HG02981 (cell line): ENCODE measurements around the gene MTA1.

Experiments used
- ATAC-seq: cut with Tn5 transposase; IDR thresholded peaks from one replicate; pipeline ENCODE4 v1.9.1; 2021; ENCODE audit warnings: mild to moderate bottlenecking, moderate library complexity; ENCODE audit not compliant: unreplicated experiment

Gene MTA1

DNA sequence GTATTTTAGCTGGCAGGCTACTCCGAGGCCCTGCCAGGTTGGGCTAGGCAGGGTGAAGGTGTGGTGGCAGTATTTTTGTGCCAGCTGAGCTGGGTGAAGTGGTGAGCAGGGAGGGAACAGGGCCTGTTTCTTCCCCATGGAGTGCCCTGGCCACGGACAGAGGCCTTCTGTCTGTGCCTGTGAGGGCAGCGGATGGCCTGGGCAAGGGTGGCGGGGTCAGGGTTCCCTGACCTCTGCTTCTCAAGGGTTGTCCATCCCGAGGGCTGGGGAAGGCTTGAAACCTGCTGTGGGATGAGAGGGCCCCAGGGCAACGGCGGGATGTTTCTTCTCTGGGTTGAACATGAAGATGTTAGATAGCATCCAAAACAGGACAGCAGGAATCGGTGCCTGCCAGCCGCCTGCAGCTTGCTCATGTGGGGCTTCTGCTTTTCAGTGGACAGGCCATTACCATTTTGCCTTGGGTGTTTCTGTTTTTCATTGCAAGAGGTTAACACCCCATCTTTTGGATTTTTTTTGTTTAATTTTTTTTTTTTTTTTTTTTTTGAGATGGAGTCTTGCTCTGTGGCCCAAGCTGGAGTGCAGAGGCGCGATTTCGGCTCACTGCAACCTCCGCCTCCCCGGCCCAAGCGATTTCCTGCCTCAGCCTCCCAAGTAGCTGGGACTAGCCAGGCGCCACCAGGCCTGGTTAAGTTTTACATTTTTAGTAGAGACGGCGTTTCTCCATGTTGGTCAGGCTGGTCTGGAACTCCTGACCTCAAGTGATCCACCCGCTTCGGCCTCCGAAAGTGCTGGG lies 3.3 kb downstream of the MTA1 start:
- ATAC-seq, result no peak

DNA sequence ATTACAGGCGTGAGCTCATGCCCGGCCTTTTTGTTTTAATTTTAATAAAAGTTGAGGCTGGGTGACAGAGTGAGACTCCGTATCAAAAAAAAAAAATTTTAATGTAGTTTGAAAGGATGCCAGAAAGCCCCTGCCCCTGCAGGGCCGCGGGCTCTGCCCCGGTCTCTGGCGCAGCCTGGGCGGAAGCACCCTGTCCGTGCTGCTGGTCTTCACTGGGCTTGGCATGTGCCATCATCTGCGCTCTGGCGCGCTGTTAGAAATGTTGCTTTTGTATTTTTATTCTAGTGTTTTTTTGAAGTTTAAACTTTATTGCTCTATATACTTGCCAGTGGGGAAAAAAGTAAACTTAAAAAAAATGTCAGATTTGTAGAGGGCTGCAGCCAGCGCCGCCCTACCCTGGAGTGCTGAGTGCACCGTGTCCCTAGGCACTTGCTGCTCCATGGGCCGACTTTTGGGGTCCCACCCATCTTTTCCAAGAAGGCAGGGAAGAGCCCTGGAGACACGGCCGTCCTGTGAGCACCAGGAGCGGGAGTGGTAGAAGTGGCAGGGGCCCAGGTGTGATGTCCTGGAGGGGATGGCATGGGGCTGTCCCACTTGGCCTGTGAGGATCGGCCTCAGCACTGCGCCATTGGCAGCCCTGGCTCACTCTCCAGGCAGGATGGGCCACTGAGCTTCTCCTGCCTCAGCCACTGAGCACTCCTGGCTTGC lies 4.0 kb downstream of the MTA1 start:
- no peak for ATAC-seq

DNA sequence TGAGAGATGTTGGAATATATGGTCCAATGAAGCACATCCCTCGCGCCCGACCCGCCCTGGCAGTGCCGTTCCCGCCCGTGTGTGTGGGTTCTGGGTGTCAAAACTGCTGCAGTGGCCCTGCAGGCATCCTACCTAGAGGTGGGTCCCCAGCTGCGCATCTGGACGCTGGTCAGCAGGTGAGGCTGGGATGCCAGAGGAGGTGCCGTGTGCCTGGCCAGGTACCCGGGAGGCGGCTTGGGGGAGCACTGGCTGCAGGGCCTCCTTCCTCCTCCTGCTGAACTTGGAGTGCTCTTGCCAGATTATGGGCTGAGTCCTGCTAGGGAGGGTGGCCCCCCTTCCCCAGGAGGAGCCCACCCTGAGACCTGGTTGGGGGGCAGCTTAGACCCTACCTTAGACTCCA lies 5.2 kb downstream of the MTA1 start:
- ATAC-seq, result no peak

DNA sequence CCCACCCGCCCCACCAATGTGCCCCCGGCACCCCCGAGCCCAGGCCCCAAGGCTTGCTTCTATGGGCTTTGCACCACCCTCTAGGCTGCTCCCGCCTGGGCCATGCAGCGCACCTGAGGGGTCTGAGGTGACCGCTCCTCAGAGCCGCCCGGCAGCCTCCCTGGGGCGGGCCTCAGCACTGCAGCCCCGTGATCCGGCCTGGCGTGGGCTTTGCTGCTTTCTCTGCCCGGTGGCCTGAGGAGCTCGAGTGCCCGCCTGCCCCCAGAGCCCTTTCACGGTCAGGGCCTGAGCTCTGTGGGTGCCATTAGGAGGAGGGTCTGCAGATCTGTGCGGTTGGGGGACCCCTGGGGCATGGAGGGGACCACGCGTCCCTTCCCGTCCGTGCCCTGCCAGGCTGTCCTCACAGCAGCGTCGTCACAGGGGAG lies 6.2 kb downstream of the MTA1 start:
- ATAC-seq, result no peak

DNA sequence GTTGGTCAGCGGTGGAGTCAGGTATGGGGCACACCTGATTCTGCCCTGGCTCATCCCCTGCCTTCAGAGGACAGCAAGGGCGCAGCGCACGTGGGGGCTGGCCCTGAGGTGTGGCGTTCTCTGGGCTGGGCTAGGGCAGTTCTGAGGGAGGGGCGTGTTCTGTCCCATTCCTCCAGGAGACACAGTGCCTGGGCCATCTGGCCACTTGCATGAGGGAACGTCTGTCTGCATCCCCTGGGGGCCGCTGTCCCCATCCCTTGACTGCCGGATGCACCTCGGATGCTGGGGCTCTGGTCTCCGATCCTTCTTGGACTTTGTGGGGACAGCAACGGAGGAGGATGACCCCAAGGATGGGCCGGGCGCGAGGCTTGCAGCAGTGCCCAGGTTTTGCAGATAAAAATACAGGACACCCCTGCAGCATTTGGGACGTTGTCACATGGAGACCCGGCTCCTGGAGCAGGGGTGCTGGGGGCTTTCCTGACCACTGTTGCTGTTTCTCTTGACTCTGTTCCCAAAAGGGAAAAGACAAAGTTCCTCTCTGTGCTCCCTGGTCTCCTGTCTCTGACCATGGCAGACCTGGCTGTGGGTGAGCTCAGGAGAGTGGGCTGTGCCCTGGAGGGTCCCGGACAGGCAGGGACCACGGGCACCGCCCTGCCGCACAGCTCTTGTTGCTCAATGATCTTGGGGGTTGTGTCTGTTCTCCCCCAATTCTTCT lies 6.9 kb downstream of the MTA1 start:
- no peak for ATAC-seq

DNA sequence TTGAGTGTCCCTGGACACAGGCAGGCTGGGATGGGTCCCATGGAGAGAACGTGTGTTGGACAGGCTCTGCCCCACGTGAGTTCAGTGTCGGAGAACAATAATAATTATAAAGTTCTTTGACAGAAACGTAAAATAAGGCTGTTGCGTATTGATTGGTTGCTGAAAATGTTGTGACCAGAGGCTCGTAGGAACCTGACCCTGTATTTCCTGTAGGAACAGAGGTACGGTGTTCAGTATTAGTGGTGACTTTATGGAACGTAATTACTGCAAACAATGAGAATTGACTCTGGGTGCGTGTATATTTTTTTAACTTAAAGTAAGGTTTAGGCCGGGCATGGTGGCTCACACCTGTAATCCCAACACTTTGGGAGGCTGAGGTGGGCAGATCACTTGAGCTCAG lies 7.8 kb downstream of the MTA1 start:
- ATAC-seq, result no peak

DNA sequence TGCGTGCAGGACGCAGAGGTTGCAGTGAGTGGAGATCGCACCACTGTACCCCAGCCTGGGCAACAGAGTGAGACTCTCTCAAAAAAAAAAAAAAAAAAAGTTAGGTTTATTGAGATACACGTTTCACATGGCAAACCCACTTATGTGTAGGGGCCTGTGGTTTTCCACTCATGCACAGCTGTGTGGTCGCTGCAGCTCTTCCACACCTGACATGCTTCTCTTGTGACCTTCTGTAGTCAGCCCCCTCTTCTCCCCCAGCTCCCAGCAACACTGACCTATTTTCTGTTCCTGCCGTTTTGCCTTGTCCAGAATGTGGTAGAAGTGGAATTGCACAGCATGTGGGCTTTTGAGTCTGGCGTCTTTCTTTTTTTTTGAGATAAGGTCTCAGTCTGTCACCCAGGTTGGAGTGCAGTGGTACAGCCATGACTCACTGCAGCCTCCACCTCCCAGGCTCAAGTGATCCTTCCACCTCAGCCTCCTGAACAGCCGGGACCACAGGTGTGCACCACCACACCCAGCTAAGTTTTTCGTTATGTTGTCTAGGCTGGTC lies 8.4 kb downstream of the MTA1 start:
- ATAC-seq, result no peak

DNA sequence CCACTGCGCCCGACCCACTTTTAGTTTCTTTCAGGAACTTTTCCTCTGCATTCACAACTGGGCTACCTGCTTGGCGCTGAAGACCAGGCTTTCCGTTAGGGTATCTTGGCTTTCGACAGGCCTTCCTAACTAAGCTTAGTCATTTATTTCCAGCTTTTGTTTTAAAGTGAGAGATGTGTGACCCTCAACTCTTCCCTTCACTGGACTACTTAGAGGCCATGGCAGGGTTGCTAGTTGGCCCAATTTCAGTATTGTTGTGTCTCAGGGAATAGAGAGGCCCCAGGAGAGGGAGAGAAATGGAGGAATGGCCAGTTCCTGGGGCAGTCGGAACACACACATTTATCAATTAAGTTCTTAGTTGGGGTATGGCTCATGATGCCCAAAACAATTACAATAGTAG lies 10.4 kb downstream of the MTA1 start:
- ATAC-seq, result no peak

DNA sequence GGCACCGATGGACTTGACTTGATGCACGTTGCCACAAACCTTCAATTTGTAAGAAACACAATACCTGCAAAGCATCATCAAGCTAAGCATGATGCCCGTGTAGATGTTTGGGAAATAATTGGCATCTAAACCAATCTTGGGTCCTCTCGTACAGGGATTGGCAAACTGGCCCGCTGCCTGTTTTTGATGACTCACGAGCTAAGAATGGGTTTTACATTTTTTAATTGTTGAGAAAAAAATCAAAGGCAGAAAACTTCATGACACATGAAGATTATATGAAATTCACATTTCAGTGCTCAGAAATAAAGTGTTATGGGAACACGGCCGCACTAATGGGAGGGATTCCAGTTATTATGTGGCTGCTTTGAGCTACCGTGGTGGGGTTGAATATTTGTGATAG lies 10.9 kb downstream of the MTA1 start:
- no peak for ATAC-seq

DNA sequence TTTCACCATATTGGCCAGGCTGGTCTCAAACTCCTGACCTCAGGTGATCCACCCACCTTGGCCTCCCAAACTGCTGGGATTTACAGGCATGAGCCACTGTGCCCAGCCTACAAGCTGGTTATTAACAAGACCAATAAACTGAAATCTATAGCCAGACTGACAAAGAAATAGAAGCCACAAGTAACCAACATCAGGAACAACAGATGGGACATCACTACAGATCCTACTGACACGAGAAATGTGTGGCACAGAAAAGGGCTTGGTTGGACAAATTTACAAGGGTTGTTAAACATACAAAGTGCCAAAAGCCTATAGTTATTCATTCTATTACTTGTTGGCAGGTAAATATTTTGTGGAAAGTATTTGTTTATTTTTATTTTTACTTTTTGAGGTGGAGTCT lies 11.6 kb downstream of the MTA1 start:
- ATAC-seq, result no peak

DNA sequence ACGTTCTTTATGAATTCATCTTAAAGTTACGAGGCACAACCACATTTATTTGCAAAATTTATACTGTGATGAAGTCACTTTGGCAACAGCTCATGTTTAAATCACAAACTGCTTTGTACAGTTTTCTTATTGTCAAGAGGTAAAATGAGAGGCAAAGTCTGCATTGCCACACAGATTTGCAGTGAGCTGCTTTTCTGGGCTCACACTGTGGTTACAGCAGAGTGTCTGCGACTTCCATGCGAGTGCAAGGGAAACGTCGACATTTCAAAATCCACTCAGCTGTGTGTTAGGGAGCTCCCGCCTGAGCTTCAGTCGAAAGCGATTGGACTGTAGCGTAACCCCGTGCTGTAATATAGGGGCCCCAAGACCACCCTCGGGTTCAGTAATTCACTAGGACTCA lies 13.0 kb downstream of the MTA1 start:
- no peak for ATAC-seq

DNA sequence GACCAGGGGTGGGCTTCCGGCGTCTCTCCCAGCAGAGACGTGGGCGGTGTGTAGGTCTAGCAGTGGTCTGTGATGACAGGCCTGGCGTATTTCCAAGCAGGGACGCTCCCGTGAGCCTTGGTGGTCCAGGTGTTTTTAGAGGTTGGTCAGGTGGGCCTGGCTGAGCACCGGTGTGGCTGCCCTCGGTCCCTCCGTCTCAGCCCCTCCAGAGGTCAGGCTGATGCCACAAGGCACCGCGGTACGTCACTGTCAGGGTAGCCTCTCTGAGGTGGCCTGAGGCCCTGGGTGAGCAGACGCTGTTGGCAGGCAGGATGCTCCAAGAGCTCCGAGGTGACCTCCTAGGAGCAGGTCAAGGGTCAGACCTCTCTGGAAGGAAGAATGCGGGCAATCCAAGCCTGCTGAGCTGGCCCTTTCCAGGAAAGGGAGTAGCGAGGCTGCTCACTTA lies 13.6 kb downstream of the MTA1 start:
- ATAC-seq, result no peak

DNA sequence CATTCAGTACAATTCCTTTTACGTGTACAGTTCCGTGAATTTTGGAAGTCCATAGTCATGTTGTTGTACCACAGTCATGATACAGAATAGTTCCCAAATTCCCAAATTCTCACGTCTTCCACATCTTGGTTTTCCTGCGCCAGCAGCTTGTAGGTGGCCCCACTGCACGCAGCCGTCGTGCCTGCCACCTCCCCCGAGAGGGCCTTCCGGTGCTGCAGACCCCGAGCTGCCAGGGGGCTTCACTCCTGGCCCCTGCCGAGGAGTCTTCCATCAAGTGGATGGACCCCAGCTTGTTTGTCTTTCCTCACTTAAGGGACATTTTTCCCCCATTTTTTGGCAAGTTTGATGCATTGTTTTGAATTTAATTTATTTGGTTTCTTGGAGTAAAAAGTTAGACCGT lies 16.8 kb downstream of the MTA1 start:
- no peak for ATAC-seq

DNA sequence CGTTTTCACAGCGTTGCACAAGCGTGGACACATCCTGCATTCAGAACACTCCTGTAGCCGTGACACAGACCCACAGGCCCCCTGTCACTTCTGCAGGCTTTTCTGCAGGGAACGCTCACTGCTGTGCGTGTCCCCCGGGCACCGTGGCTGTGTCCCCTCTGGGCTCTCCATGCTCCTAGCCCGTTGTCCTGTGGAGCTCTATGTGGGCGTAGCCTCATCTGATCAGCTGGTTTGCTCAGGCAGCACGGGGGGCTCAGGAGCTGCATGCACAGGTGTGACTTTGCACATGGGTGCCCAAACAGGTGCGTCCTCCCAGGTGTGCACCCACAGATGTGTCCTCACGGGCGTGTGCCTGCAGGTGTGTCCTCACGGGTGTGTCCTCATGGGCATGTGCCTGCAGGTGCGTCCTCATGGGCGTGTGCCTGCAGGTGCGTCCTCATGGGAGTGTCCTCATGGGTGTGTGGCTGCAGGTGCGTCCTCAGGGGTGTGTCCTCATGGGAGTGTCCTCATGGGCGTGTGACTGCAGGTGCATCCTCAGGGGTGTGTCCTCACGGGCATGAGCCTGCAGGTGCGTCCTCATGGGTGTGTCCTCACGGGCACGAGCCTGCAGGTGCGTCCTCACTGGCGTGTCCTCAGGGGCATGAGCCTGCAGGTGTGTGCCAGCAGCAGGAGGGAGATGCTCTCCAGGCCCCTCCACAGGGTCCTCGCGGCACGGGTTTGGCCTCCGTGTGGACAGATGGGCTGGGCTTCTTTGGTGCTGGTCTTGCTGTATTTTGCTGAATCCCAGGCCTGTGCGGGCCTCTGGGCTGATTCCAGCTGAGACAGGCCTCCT lies 17.5 kb downstream of the MTA1 start:
- ATAC-seq, result no peak

DNA sequence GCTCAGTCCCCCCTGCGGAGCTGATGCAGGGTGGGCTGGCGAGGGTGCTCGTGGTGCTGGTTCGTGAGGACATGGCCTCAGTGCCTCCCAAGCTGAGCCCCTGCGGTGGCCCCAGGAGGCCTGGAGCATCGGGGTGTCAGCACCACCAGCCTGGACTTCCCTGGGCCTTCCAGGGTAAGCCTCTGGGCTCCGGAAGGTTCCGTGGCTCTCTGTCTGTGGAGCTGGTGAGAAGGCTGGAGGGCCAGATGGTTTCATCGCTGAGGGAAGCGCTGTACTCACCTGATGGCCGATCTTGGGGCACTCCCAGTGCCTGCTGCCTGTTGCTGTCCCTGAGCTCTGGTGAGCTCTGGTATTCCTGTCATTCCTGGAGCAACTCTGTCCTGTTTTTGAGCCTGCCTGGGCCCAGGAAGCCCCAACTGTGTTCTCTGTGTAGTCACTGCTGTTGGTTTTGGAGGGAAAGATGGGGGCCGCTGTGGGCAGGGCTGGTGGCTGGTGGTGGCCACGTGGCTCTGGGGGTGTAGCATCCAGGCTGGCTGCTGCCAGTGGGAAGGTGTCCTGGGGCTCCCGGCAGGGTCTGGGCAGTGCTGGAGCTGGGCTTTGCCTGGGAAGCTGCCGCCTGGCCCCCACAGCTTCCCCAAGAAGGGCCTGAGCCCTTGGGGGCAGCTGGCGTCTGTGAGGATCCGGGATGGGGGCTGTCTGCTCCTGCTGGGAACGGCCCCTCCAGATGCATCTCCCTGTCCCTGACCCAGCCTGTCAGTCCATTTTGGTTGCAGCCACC lies 18.3 kb downstream of the MTA1 start:
- ATAC-seq, result no peak

DNA sequence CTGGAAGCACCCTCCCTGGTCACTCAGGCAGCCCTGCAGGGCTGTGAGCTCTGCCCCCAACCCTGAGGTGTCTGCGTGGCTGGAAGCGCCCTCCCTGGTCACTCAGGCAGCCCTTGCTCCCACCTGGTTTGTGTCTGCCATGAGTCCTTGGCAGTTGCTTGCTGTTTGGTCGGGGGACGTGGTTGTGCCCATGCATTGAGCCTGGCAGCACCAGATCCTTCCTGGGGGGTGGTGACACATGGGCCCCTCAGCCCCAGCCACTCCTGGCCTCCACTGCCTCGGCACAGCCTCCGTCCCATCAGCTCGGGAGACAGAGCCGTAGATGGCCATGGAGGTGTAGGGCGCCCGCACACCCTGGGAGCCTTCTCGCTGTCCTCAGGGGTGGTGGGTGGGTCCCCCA lies 19.6 kb downstream of the MTA1 start:
- ATAC-seq, result no peak

DNA sequence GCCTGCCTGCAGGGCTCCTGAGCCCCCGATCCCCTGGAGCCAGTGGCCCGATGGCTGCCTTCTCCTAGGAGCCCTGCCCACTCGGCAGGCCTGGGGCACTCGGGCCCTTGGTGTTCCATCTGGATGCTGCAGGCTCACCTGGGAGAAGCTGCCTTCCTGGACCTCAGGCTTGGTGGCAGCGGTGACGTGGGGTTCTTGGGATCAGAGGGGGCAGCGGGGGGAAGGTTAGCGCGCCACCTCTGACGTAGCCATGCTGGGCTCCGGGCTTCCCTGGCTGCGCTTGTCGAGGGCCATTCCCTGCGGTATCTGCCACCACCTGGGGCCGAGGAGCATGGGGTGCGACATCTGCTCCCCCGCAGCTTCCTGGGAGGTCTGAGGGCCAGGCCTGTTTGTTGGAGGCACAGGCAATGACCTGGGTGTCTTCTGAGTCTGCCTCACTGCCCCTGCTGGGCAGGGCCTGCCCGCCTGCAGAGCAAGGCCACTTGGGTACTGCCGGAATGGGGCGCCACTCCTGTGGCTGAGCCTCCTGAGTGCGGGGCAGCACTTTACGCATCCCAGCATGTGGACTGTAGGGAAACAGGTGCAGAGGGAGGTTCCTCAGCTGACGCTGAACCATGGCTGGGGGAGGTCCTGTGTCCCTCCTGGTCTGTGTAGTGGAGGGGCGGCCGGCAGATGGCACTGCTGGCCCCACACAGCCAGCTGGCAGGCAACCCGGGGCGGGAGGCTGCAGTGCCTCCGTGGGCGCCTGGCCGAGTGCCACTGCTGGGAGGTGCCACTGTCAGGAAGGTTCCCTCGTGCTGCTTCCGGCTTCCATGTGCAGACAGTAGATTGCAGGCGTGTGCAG lies 20.3 kb downstream of the MTA1 start:
- ATAC-seq, result no peak

DNA sequence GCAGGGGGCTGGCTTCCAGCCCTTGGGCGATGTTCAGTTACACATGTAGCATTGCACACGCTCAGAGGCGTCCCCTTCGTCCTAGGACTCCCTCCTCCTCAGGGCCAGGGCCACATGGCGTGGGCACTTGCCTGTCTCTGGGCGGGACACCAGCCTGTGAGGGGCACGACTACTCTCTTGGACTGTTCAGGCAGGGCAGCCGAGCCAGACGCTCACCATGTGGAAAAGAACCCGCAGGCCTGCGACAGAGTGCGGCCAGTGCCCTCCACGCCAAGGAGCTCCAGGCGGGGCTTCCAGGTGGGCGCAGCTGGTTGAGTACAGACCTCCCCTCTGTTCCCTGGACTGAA lies 20.9 kb downstream of the MTA1 start:
- ATAC-seq, result no peak

DNA sequence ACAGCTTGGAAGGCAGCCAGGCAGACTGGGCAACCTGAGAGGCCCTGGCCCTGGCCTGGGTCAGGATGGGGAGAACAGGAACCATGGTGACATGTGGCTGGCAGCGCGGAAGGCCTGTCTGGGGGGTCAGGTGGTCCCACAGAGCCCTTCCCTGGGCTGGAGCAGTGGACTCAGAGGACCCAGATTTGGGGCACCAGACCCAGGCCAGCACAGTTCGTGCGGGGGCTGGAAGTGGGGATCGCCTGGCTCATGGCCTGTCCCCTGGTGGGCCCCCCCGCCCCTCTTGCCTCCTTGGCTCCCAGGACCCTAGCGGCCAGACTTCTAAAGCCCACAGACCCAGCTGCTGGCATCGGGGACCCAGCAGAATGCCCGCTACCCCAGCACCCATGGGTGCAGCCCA lies 21.4 kb downstream of the MTA1 start:
- no peak for ATAC-seq
